GM12878 (cell line): Measurements from ENCODE around the gene AK8.

ENCODE experiments used
- ATF7 ChIP-seq: fragments of 450-650 bp; IDR thresholded peaks from 2 replicates; pipeline ENCODE4 v1.6.1; 2016; ENCODE audit warnings: low read depth, mild to moderate bottlenecking
- CTCF ChIP-seq, 3 experiments: IDR thresholded peaks in 2 of 3; conservative IDR thresholded peaks in 1 of 3; 2 replicates each; pipeline ENCODE4 v1.5.1; 2011; ENCODE audit warnings: low read depth in 3 of 3, low read length in 3 of 3, mild to moderate bottlenecking in 3 of 3, control low read depth in 2 of 3, moderate library complexity in 2 of 3, inconsistent platforms in 1 of 3, mixed read lengths in 1 of 3; ENCODE audit not compliant: control insufficient read depth in 2 of 3, insufficient read depth in 1 of 3; ENCODE audit errors: extremely low read depth in 1 of 3
- EGR1 ChIP-seq, 2 experiments: IDR thresholded peaks; 1 replicate in 1 of 2; 2 replicates in 1 of 2; pipeline ENCODE4 v1.6.1; 2011 to 2012; ENCODE audit warnings: low read depth in 2 of 2, low read length in 2 of 2, borderline replicate concordance in 1 of 2, mild to moderate bottlenecking in 1 of 2, moderate library complexity in 1 of 2
- MLLT1 ChIP-seq: fragments of 450-650 bp; IDR thresholded peaks from 2 replicates; pipeline ENCODE4 v1.6.1; 2016; ENCODE audit warnings: mild to moderate bottlenecking
- POLR2AphosphoS2 ChIP-seq: IDR thresholded peaks from 2 replicates; pipeline ENCODE4 v1.6.1; 2011; ENCODE audit warnings: low read depth, mild to moderate bottlenecking, low read length, improper control_type of control experiment, moderate library complexity
- RAD21 ChIP-seq: IDR thresholded peaks from 2 replicates; pipeline ENCODE4 v1.6.1; 2011; ENCODE audit warnings: mild to moderate bottlenecking, low read depth, low read length, moderate library complexity; ENCODE audit not compliant: insufficient read depth
- SP1 ChIP-seq: IDR thresholded peaks from one replicate; pipeline ENCODE4 v1.6.1; 2011; ENCODE audit warnings: low read depth, low read length
- ZZZ3 ChIP-seq: IDR thresholded peaks from 2 replicates; pipeline ENCODE4 v1.6.1; 2011; ENCODE audit warnings: low read depth; ENCODE audit not compliant: control insufficient read depth, insufficient read length

GRCh38 chr9:132752877-132753592 lies 125.0 kb downstream of the AK8 start:
- TF ChIP-seq ZZZ3, result no peak
- TF ChIP-seq SP1, result no peak
- TF ChIP-seq CTCF (IDR thresholded peaks at IDR 0.05 in 2 of 3, conservative IDR thresholded peaks at IDR 0.05 in 1 of 3; ENCODE audit: control insufficient read depth in 2 of 3, extremely low read depth in 1 of 3, insufficient read depth in 1 of 3, low read depth in 3 of 3, low read length in 3 of 3), result no peak
- no peak for TF ChIP-seq EGR1 (IDR thresholded peaks at IDR 0.05; ENCODE audit: borderline replicate concordance in 1 of 2, low read depth in 2 of 2, low read length in 2 of 2)
- TF ChIP-seq MLLT1, result no peak
- TF ChIP-seq ATF7, result no peak
- TF ChIP-seq RAD21, result no peak
- TF ChIP-seq POLR2AphosphoS2, result no peak
